Left ventricle myocardium inferior (tissue), 1 donor: ENCODE measurements around the gene TNC. TPM values are rescaled to one million over a fixed set of nuclear protein-coding genes. Genes with fewer than 3 reads are reported as not detected.

Experiments used
- DNase-seq: peaks from one replicate; pipeline ENCODE4 v3.0.0-alpha.2; 2020
- H3K27ac ChIP-seq: fragments of 200-600 bp; replicated peaks from 2 replicates; pipeline ENCODE4 v1.8.0; 2021
- H3K27me3 ChIP-seq: fragments of 200-600 bp; 2 replicates; pipeline ENCODE4 v1.8.0; 2021; ENCODE audit warnings: low read depth
- H3K36me3 ChIP-seq: fragments of 200-600 bp; 2 replicates; pipeline ENCODE4 v1.8.0; 2021
- H3K4me1 ChIP-seq: fragments of 200-600 bp; 2 replicates; pipeline ENCODE4 v1.8.0; 2021
- H3K4me3 ChIP-seq: fragments of 200-600 bp; 2 replicates; pipeline ENCODE4 v1.8.0; 2021; ENCODE audit warnings: mild to moderate bottlenecking, moderate library complexity
- H3K9me3 ChIP-seq: fragments of 200-600 bp; replicated peaks from 2 replicates; pipeline ENCODE4 v1.8.0; 2021
- CTCF ChIP-seq: fragments of 200-600 bp; IDR thresholded peaks from 2 replicates; pipeline ENCODE4 v1.8.0; 2021; ENCODE audit warnings: antibody characterized with exemption, mild to moderate bottlenecking, borderline replicate concordance
- intact Hi-C: fragments of 100-400 bp; cut with micrococcal nuclease; formaldehyde crosslinking; loops from one replicate; pipeline ENCODE4 v1.11.0; 2022
- total RNA-seq: library from RNA; stranded (reverse); fragmentation: NEBNext Ultra II Directional; extraction: Animal tissue kit (Norgen Biotek cat#: 25700); gene quantifications from one replicate; pipeline ENCODE4 v1.2.1, GENCODE V29; 2021
- donor health status: DM: no; HTN: yes; CAD: no; lungs with severe emphysema.

Gene TNC
- total RNA-seq, 1 donor from 2014 or later, result 3.4 TPM

GRCh38 chr9:115024925-115025535 lies 92.9 kb downstream of the TNC start:
- H3K27ac ChIP-seq, result no peak overlapping the region
- intact Hi-C loops, result no loop called here

GRCh38 chr9:115022760-115023434 lies 95.1 kb downstream of the TNC start:
- peaks cover 48% of the 10 kb centered on the region for H3K27me3 ChIP-seq
- no peaks in the 10 kb centered on the region for H3K9me3 ChIP-seq
- H3K4me1 ChIP-seq, result no peaks in the 10 kb centered on the region
- TF ChIP-seq CTCF, result no peak
- intact Hi-C loops, result no loop called here
- DNase-seq, result no peak
- no peaks in the 10 kb centered on the region for H3K36me3 ChIP-seq
- H3K4me3 ChIP-seq, result no peak overlapping the region
- no peak overlapping the region for H3K27ac ChIP-seq

More at GRCh38 chr9:115024925-115025535, 92.9 kb downstream of the TNC start:
- Histone ChIP-seq H3K4me1 (no peaks in the 10 kb centered on the region), H3K36me3 (no peaks in the 10 kb centered on the region), H3K4me3 (no peak overlapping the region), H3K27me3 (peaks cover 52% of the 10 kb centered on the region), H3K9me3 (no peaks in the 10 kb centered on the region)
- no peak for TF ChIP-seq CTCF
- DNase-seq, result no peak

- no peak for TF ChIP-seq CTCF
- Histone ChIP-seq H3K27me3 (peaks cover 54% of the 10 kb centered on the region), H3K27ac (no peak overlapping the region), H3K4me3 (no peak overlapping the region), H3K36me3 (no peaks in the 10 kb centered on the region), H3K4me1 (no peaks in the 10 kb centered on the region), H3K9me3 (no peaks in the 10 kb centered on the region)
- no peak for DNase-seq
- intact Hi-C loops, result no loop called here
These were observed 99.2 kb downstream of the TNC start for GRCh38 chr9:115018547-115019435.

- Histone ChIP-seq H3K4me1 (no peaks in the 10 kb centered on the region), H3K27ac (no peak overlapping the region), H3K9me3 (no peaks in the 10 kb centered on the region), H3K36me3 (no peaks in the 10 kb centered on the region), H3K27me3 (peaks cover 65% of the 10 kb centered on the region), H3K4me3 (no peak overlapping the region)
- TF ChIP-seq CTCF, result no peak
- intact Hi-C loops, result no loop called here
- no peak for DNase-seq
These were observed 101.6 kb downstream of the TNC start for GRCh38 chr9:115016344-115016743.

GRCh38 chr9:115015018-115015635 lies 102.8 kb downstream of the TNC start:
- H3K4me3 ChIP-seq, result no peak overlapping the region
- TF ChIP-seq CTCF, result peak; percentile 66
- H3K9me3 ChIP-seq, result no peaks in the 10 kb centered on the region
- no peaks in the 10 kb centered on the region for H3K36me3 ChIP-seq
- no peak overlapping the region for H3K27ac ChIP-seq
- H3K4me1 ChIP-seq, result no peaks in the 10 kb centered on the region
- no peak for DNase-seq
- peaks cover 77% of the 10 kb centered on the region for H3K27me3 ChIP-seq
- intact Hi-C loops, result no loop called here
